Cardiac fibroblast (primary cell): ENCODE measurements around the gene SORT1.
A peak's percentile ranks its signal among the peaks of the same experiment; 100 is the strongest.

Experiments
- DNase-seq, 2 donors: peaks; one replicate each; pipeline versions ENCODE4 v3.0.0 to v3.0.0-alpha.2; 2010; ENCODE audit warnings: low read depth in 2 of 2
- H3K4me3 ChIP-seq, 2 donors: replicated peaks in 1 of 2; 1 replicate in 1 of 2; 2 replicates in 1 of 2; pipeline ENCODE4 v1.5.1; 2011; ENCODE audit warnings: low read depth in 2 of 2, low read length in 2 of 2, mild to moderate bottlenecking in 2 of 2, moderate library complexity in 1 of 2
- CTCF ChIP-seq: IDR thresholded peaks from one replicate; pipeline ENCODE4 v1.5.1; 2011; ENCODE audit warnings: low read depth, mild to moderate bottlenecking, low read length, inconsistent platforms

SORT1 gene

DNA sequence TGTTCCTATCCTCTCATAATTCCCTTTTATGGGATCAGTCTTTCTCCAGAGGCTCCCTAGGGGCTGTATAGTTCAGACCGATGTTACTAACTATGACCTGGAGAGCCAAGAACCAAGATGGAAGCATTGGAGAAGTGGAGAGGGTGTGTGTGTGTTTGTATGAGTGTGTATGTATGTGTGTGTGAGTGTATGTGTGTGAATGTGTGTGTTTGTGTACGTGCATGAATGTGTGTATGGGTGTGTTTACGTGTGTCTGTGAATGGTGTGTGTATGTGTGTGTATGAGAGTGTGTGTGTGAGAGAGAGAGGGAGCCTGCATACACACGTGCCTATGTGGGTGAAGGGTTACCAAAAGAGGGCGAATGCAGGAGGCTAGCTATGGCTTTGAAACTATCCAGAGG lies 95.8 kb downstream of the SORT1 start:
- no peak overlapping the region for H3K4me3 ChIP-seq
- no peak for TF ChIP-seq CTCF
- no peak for DNase-seq

GRCh38 chr1:109300650-109301151 lies 97.0 kb downstream of the SORT1 start:
- DNase-seq, result peak in 1 of 2 donors; percentile 41
- H3K4me3 ChIP-seq, result no peak overlapping the region
- TF ChIP-seq CTCF, result no peak

DNA sequence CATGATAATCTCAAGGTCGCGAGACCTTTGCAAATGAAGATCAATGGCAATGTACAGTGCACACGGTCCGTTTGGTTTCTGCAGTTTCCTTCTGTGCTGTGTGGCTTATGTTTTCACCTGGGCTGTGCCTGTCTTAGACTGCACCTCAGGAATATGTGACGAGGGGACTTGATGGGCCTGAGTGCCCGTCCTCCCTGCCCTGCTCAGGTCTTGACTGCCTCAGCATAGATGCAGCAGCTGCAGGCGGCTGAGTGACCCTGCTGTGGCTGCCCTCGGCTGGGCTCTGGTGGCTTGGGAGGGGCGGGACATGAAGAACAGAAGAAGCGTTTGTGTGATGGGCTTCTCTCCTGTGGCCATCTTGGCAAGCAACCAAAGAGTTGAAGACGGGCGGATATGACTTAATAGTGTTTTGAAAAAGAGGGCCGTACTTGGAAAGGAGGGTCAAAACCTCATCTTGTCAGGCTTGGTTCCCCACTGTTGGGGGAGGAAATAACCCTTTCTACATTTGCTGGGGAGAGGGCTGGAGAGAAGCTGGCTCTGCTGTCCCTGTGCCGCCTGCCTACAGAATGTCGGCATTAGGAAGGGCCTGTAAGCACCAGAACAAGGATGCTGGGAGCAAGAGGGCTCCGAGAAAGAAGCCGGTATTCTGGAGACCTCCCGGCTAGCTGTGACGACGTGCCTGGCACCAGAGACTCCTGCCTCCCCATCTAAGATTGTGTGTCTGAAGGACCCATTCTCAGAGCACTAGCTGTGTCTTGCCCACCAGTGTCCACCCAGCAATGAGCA lies 98.0 kb downstream of the SORT1 start:
- H3K4me3 ChIP-seq, result no peak overlapping the region

DNA sequence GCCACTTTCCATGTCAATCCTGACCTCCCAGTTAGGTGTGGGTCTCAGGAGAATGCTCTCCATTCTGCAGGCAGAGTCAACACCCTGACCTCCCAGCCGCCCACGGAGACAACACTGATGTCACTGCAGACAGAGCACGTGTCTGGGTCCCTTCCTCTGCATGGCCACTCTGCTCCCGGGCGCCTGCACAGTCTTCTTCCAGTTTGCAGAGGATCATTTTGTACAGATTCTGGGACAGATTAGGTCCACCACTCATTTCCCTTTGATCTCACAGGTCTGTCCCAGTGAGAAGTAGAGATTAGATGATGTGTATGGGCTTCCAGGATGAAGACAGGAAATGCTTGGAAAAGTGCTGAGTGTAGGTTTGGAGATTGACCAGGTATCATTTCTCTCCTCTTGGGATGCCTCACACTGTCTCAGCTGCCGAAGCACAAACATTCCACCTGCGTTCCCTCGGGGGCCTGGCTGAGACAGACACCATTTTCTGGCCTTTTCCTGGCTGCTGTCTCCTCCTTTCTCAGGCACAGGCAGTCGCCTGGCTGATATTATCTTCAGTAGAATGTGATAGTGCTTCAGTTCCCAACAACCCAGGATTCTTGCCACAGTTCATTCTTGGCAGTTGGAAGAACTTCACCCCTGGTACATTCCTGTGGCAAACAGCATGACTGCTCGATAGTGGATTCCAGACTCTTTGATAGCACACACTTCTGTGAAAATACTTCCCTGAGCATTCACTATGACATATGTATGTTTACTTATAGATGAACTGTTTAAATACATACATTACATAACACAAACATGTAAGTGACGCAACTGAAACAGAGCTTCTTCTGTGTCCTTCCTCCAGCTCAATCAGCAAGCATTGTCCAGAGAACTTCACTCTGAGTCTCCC lies 98.8 kb downstream of the SORT1 start:
- no peak overlapping the region for H3K4me3 ChIP-seq
- TF ChIP-seq CTCF, result no peak
- peak; percentile 89 to 92 for DNase-seq

More for the DNA sequence above, 98.0 kb downstream of the SORT1 start:
- peak; percentile 89 for DNase-seq
- TF ChIP-seq CTCF, result no peak

DNA sequence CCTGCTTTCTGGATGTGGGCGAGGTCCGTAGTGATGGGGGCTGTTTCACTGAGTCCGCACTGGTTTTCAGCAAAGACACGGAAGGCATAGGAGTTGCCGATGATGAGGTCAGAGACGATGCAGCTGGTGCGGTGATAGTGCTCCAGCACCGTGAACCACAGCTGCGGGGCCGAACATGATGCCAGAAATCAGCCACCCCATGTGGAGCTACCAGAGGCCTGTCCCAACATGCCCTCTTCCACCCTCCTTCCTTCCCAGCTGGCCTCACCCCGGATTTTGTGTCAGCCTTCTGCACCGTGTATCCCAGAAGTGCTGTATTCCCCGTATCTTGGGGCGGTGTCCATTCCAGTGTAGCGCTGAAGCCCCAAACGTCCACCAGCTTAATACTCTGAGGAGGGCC lies 100.9 kb downstream of the SORT1 start:
- no peak for TF ChIP-seq CTCF
- DNase-seq, result no peak
- H3K4me3 ChIP-seq, result no peak overlapping the region

GRCh38 chr1:109295712-109296415 lies 101.9 kb downstream of the SORT1 start:
- no peak for DNase-seq
- no peak overlapping the region for H3K4me3 ChIP-seq
- no peak for TF ChIP-seq CTCF
